H9 (cell line): Measurements from ENCODE around the gene PPARG. TPM values are rescaled to one million over a fixed set of nuclear protein-coding genes. Genes with fewer than 3 reads are reported as not detected.

ENCODE experiments used
- DNase-seq: peaks from one replicate; pipeline ENCODE4 v3.0.0-alpha.2; 2017
- H2AFZ ChIP-seq: one replicate; pipeline ENCODE4 v1.6.1; 2013; ENCODE audit warnings: mild to moderate bottlenecking, low read length, control low read depth, moderate library complexity
- H2AK5ac ChIP-seq: 2 replicates; pipeline ENCODE4 v1.6.1; 2013; ENCODE audit warnings: low read length, control low read depth, mixed read lengths; ENCODE audit not compliant: insufficient read length
- H2BK120ac ChIP-seq: one replicate; pipeline ENCODE4 v1.6.1; 2013; ENCODE audit warnings: low read depth, mild to moderate bottlenecking, low read length, control low read depth, inconsistent platforms; ENCODE audit not compliant: poor library complexity, severe bottlenecking
- H2BK12ac ChIP-seq: 2 replicates; pipeline ENCODE4 v1.6.1; 2013; ENCODE audit warnings: low read length, control low read depth, mixed read lengths, low read depth; ENCODE audit not compliant: insufficient read length
- H2BK15ac ChIP-seq: 2 replicates; pipeline ENCODE4 v1.6.1; 2013; ENCODE audit warnings: low read depth, low read length, control low read depth
- H2BK20ac ChIP-seq: one replicate; pipeline ENCODE4 v1.6.1; 2013; ENCODE audit warnings: low read depth, mild to moderate bottlenecking, low read length, control low read depth, inconsistent platforms; ENCODE audit not compliant: poor library complexity, severe bottlenecking
- H2BK5ac ChIP-seq: 2 replicates; pipeline ENCODE4 v1.6.1; 2013; ENCODE audit warnings: low read length, control low read depth, mixed read lengths; ENCODE audit not compliant: insufficient read length
- H3K14ac ChIP-seq: 2 replicates; pipeline ENCODE4 v1.6.1; 2013; ENCODE audit warnings: low read length, control low read depth; ENCODE audit not compliant: insufficient read depth
- H3K18ac ChIP-seq: 2 replicates; pipeline ENCODE4 v1.6.1; 2013; ENCODE audit warnings: low read depth, mild to moderate bottlenecking, mixed read lengths, low read length, control low read depth; ENCODE audit not compliant: insufficient read length
- H3K23ac ChIP-seq: 2 replicates; pipeline ENCODE4 v1.6.1; 2013; ENCODE audit warnings: low read length, control low read depth, mixed read lengths, low read depth; ENCODE audit not compliant: insufficient read length
- H3K23me2 ChIP-seq: 2 replicates; pipeline ENCODE4 v1.6.1; 2013; ENCODE audit warnings: low read depth, mild to moderate bottlenecking, mixed read lengths, low read length, control low read depth; ENCODE audit not compliant: insufficient read length, poor library complexity, severe bottlenecking
- H3K27ac ChIP-seq: 2 replicates; pipeline ENCODE4 v1.5.1; 2013; ENCODE audit warnings: low read length, control low read depth, mixed read lengths, low read depth; ENCODE audit not compliant: insufficient read length
- H3K27me3 ChIP-seq: 2 replicates; pipeline ENCODE4 v1.6.1; 2013; ENCODE audit warnings: low read length, control low read depth, inconsistent platforms; ENCODE audit not compliant: insufficient read depth
- H3K4ac ChIP-seq: 2 replicates; pipeline ENCODE4 v1.6.1; 2013; ENCODE audit warnings: low read depth, mild to moderate bottlenecking, control low read depth, inconsistent platforms, low read length, moderate library complexity
- H3K4me1 ChIP-seq: 2 replicates; pipeline ENCODE4 v1.6.1; 2013; ENCODE audit warnings: low read length, control low read depth, inconsistent platforms; ENCODE audit not compliant: insufficient read depth
- H3K4me2 ChIP-seq: 2 replicates; pipeline ENCODE4 v1.6.1; 2013; ENCODE audit warnings: low read length, control low read depth, mixed read lengths; ENCODE audit not compliant: insufficient read length, insufficient read depth
- H3K56ac ChIP-seq: 2 replicates; pipeline ENCODE4 v1.6.1; 2013; ENCODE audit warnings: low read depth, mild to moderate bottlenecking, mixed read lengths, low read length, control low read depth; ENCODE audit not compliant: insufficient read length
- H3K79me1 ChIP-seq: 2 replicates; pipeline ENCODE4 v1.6.1; 2013; ENCODE audit warnings: low read depth, mild to moderate bottlenecking, moderate library complexity, low read length, control low read depth, inconsistent platforms; ENCODE audit not compliant: insufficient read depth, poor library complexity, severe bottlenecking
- H3K79me2 ChIP-seq: 2 replicates; pipeline ENCODE4 v1.6.1; 2013; ENCODE audit warnings: low read length, control low read depth, inconsistent platforms; ENCODE audit not compliant: insufficient read depth
- H3K9ac ChIP-seq: 2 replicates; pipeline ENCODE4 v1.6.1; 2013; ENCODE audit warnings: low read length, control low read depth, mixed read lengths; ENCODE audit not compliant: insufficient read length; ENCODE audit errors: extremely low read depth
- H3K9me3 ChIP-seq: one replicate; pipeline ENCODE4 v1.6.1; 2013; ENCODE audit warnings: low read depth, low read length, inconsistent platforms; ENCODE audit not compliant: control insufficient read depth
- H3T11ph ChIP-seq: one replicate; pipeline ENCODE4 v1.6.1; 2013; ENCODE audit warnings: mild to moderate bottlenecking, low read length, control low read depth, inconsistent platforms
- H4K20me1 ChIP-seq: one replicate; pipeline ENCODE4 v1.6.1; 2013; ENCODE audit not compliant: control insufficient read depth, insufficient read length, insufficient read depth
- H4K5ac ChIP-seq: 2 replicates; pipeline ENCODE4 v1.6.1; 2013; ENCODE audit warnings: low read depth, mild to moderate bottlenecking, mixed read lengths, low read length, control low read depth; ENCODE audit not compliant: insufficient read length
- H4K8ac ChIP-seq: replicated peaks from 2 replicates; pipeline ENCODE4 v1.6.1; 2013; ENCODE audit warnings: low read length, control low read depth, mixed read lengths, low read depth; ENCODE audit not compliant: insufficient read length
- H4K91ac ChIP-seq: 2 replicates; pipeline ENCODE4 v1.6.1; 2013; ENCODE audit warnings: low read depth, mild to moderate bottlenecking, moderate library complexity, mixed read lengths, low read length, control low read depth; ENCODE audit not compliant: insufficient read length
- H3K27ac Mint-ChIP-seq, 3 experiments: 2 replicates in 2 of 3; 3 replicates in 1 of 3; pipeline ENCODE4 v1.8.0; 2020 to 2021; ENCODE audit warnings: mixed read lengths in 3 of 3, mild to moderate bottlenecking in 1 of 3, moderate library complexity in 1 of 3
- H3K27me3 Mint-ChIP-seq: 2 replicates; pipeline ENCODE4 v1.8.0; 2021; ENCODE audit warnings: low read depth, mild to moderate bottlenecking, moderate library complexity, mixed read lengths
- H3K36me3 Mint-ChIP-seq, 3 experiments: 2 replicates in 2 of 3; 3 replicates in 1 of 3; pipeline ENCODE4 v1.8.0; 2020 to 2021; ENCODE audit warnings: low read depth in 3 of 3, mixed read lengths in 3 of 3; ENCODE audit not compliant: insufficient read depth in 1 of 3
- H3K4me1 Mint-ChIP-seq, 2 experiments: 2 replicates each; pipeline ENCODE4 v1.8.0; 2020; ENCODE audit warnings: mixed read lengths in 2 of 2
- H3K4me3 Mint-ChIP-seq, 2 experiments: 2 replicates in 1 of 2; 3 replicates in 1 of 2; pipeline ENCODE4 v1.8.0; 2020 to 2021; ENCODE audit warnings: mild to moderate bottlenecking in 2 of 2, mixed read lengths in 2 of 2, moderate library complexity in 1 of 2
- H3K9me3 Mint-ChIP-seq, 2 experiments: 2 replicates in 1 of 2; 3 replicates in 1 of 2; pipeline ENCODE4 v1.8.0; 2020; ENCODE audit warnings: mild to moderate bottlenecking in 2 of 2, mixed read lengths in 2 of 2, moderate library complexity in 1 of 2
- WGBS: extraction: QIAGEN DNeasy Blood & Tissue Kit; methylation state at CpG from one replicate; pipeline ENCODE4 v1.1.7; 2013; ENCODE audit warnings: missing lambda C conversion rate, low lambda C conversion rate, mixed read lengths; ENCODE audit not compliant: insufficient read length; ENCODE audit errors: extremely low coverage; 5-methylcytosine and 5-hydroxymethylcytosine counted together
- total RNA-seq: library from RNA; stranded (reverse); gene quantifications from 2 replicates; pipeline ENCODE4 v1.2.1, GENCODE V29; 2021
- TF ChIP-seq, protein P1 (sequence below): fragments of 200-600 bp; sonication (generic); conservative IDR thresholded peaks from 3 replicates; pipeline ENCODE4 v1.8.0; 2021; ENCODE audit warnings: antibody characterized with exemption, mild to moderate bottlenecking

Gene PPARG
- total RNA-seq, 1 experiment from 2014 or later = 0.42 TPM

DNA sequence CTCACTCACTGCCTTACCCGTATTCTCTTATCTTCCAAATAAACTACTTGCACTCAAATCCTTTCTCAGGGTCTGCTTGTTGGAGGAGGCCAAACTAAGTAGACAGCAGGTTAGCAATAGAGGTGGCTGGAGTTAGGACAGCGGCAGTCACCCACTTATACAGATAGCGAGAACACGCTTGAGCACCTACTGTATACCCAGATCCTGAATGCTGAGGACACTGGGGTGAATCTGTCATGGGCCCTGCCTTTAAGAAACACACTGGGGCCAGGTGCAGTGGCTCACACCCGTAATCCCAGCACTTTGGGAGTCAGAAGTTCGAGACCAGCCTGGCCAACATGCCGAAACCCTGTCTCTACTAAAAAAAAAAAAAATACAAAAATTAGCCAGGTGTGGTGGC lies 157.4 kb downstream of the PPARG start:
- Histone ChIP-seq H3K79me2 (no peaks in the 10 kb centered on the region), H3K9me3 (no peaks in the 10 kb centered on the region), H4K20me1 (no peaks in the 10 kb centered on the region), H4K5ac (no peak overlapping the region), H3K4me2 (no peak overlapping the region), H3K18ac (no peak overlapping the region), H2BK5ac (no peak overlapping the region), H3K79me1 (no peaks in the 10 kb centered on the region), H3K56ac (no peak overlapping the region), H2AK5ac (no peak overlapping the region), H3K27ac (no peak overlapping the region), H3K4ac (no peak overlapping the region), H3K9ac (no peak overlapping the region), H2AFZ (no peak overlapping the region), H2BK12ac (no peak overlapping the region), H3K14ac (no peak overlapping the region), H3K23me2 (no peaks in the 10 kb centered on the region), H2BK15ac (no peak overlapping the region), H4K91ac (no peak overlapping the region), H3K23ac (no peak overlapping the region), H2BK20ac (no peak overlapping the region), H4K8ac (no peak overlapping the region), H3K27me3 (no peaks in the 10 kb centered on the region), H3K4me1 (no peaks in the 10 kb centered on the region), H2BK120ac (no peak overlapping the region), H3T11ph (no peak overlapping the region)
- no peak overlapping the region for H3K27ac Mint-ChIP-seq
- no peak for DNase-seq
- TF ChIP-seq, protein P1, sequence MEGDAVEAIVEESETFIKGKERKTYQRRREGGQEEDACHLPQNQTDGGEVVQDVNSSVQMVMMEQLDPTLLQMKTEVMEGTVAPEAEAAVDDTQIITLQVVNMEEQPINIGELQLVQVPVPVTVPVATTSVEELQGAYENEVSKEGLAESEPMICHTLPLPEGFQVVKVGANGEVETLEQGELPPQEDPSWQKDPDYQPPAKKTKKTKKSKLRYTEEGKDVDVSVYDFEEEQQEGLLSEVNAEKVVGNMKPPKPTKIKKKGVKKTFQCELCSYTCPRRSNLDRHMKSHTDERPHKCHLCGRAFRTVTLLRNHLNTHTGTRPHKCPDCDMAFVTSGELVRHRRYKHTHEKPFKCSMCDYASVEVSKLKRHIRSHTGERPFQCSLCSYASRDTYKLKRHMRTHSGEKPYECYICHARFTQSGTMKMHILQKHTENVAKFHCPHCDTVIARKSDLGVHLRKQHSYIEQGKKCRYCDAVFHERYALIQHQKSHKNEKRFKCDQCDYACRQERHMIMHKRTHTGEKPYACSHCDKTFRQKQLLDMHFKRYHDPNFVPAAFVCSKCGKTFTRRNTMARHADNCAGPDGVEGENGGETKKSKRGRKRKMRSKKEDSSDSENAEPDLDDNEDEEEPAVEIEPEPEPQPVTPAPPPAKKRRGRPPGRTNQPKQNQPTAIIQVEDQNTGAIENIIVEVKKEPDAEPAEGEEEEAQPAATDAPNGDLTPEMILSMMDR = no peak
- peaks cover 28% of the 10 kb centered on the region for H3K27me3 Mint-ChIP-seq
- peaks cover 18 to 27% of the 10 kb centered on the region in 2 experiments for H3K4me1 Mint-ChIP-seq
- no peaks in the 10 kb centered on the region for H3K36me3 Mint-ChIP-seq
- no peaks in the 10 kb centered on the region for H3K9me3 Mint-ChIP-seq
- H3K4me3 Mint-ChIP-seq = no peak overlapping the region
- WGBS = no CpG with 5 or more reads among the region's 7 CpGs
